GM20000 (cell line): ENCODE data around the gene ZNF488.

ENCODE experiments used
- DNase-seq: peaks from one replicate; pipeline ENCODE4 v3.0.0; 2012; ENCODE audit warnings: low spot score
- CTCF ChIP-seq: IDR thresholded peaks from 2 replicates; pipeline ENCODE4 v1.5.1; 2012; ENCODE audit warnings: mild to moderate bottlenecking, control low read depth; ENCODE audit errors: extremely low read depth, missing control alignments

Gene ZNF488

GRCh38 chr10:47413531-47414226, 29.6 kb upstream of the ZNF488 start:
- DNase-seq = no peak
- no peak for TF ChIP-seq CTCF

GRCh38 chr10:47412869-47413268, 28.8 kb upstream of the ZNF488 start:
- DNase-seq = no peak
- TF ChIP-seq CTCF = no peak

- no peak for TF ChIP-seq CTCF
Measured at GRCh38 chr10:47412177-47412730, 28.2 kb upstream of the ZNF488 start.

GRCh38 chr10:47410862-47411261, 26.8 kb upstream of the ZNF488 start:
- no peak for DNase-seq
- no peak for TF ChIP-seq CTCF

More at GRCh38 chr10:47412177-47412730, 28.2 kb upstream of the ZNF488 start:
- DNase-seq = no peak

GRCh38 chr10:47410271-47410670, 26.2 kb upstream of the ZNF488 start:
- DNase-seq = no peak
- no peak for TF ChIP-seq CTCF

GRCh38 chr10:47409866-47410256, 25.8 kb upstream of the ZNF488 start:
- DNase-seq = no peak
- TF ChIP-seq CTCF = no peak

- no peak for DNase-seq
- TF ChIP-seq CTCF = no peak
Measured at GRCh38 chr10:47409171-47409865, 25.2 kb upstream of the ZNF488 start.
